Karpas-422 (cell line): ENCODE data around the gene ATP2C1. TPM values are rescaled to one million over a fixed set of nuclear protein-coding genes. Genes with fewer than 3 reads are reported as not detected.

ENCODE experiments used
- DNase-seq: peaks from one replicate; pipeline ENCODE4 v3.0.0-alpha.2; 2015
- H2AFZ ChIP-seq: fragments of 200-600 bp; sonication (generic); 2 replicates; pipeline ENCODE4 v1.6.1; 2014; ENCODE audit warnings: antibody characterized with exemption, low read length, mixed read lengths
- H3K27ac ChIP-seq: fragments of 200-600 bp; sonication (generic); 2 replicates; pipeline ENCODE4 v1.5.1; 2014; ENCODE audit warnings: mild to moderate bottlenecking, low read length, moderate library complexity
- H3K27me3 ChIP-seq: fragments of 200-600 bp; sonication (generic); 2 replicates; pipeline ENCODE4 v1.6.1; 2014; ENCODE audit warnings: low read length, mixed read lengths
- H3K36me3 ChIP-seq: fragments of 200-600 bp; sonication (generic); 2 replicates; pipeline ENCODE4 v1.6.1; 2014; ENCODE audit warnings: low read length, mixed read lengths; ENCODE audit not compliant: insufficient read depth
- H3K4me1 ChIP-seq: fragments of 200-600 bp; sonication (generic); 2 replicates; pipeline ENCODE4 v1.6.1; 2014; ENCODE audit warnings: mild to moderate bottlenecking, low read length, mixed read lengths
- H3K4me2 ChIP-seq: fragments of 200-600 bp; sonication (generic); 2 replicates; pipeline ENCODE4 v1.6.1; 2014; ENCODE audit warnings: low read length, low read depth, mild to moderate bottlenecking; ENCODE audit not compliant: poor library complexity, severe bottlenecking
- H3K4me3 ChIP-seq: fragments of 200-600 bp; sonication (generic); 2 replicates; pipeline ENCODE4 v1.5.1; 2014; ENCODE audit warnings: mild to moderate bottlenecking, antibody characterized with exemption, low read length, mixed read lengths
- H3K79me2 ChIP-seq: fragments of 200-600 bp; sonication (generic); 2 replicates; pipeline ENCODE4 v1.6.1; 2014; ENCODE audit warnings: mild to moderate bottlenecking, low read length, mixed read lengths
- H3K9ac ChIP-seq: fragments of 200-600 bp; sonication (generic); 2 replicates; pipeline ENCODE4 v1.6.0; 2014; ENCODE audit warnings: low read length
- H3K9me2 ChIP-seq: fragments of 200-600 bp; sonication (generic), shearing (Covaris generic); replicated peaks from 2 replicates; pipeline ENCODE4 v1.6.0; 2014; ENCODE audit warnings: mild to moderate bottlenecking, low read length, moderate library complexity; ENCODE audit not compliant: insufficient read depth
- H3K9me3 ChIP-seq: fragments of 300-700, 200-600 bp; sonication (generic); 2 replicates; pipeline ENCODE4 v1.6.1; 2014; ENCODE audit warnings: low read length, mixed read lengths
- H4K20me1 ChIP-seq: fragments of 200-600 bp; sonication (generic); 2 replicates; pipeline ENCODE4 v1.6.1; 2014; ENCODE audit warnings: mild to moderate bottlenecking, antibody characterized with exemption, low read length, low read depth; ENCODE audit not compliant: insufficient read depth
- total RNA-seq: library from RNA; depleted of rRNA; stranded (reverse); fragments of >200 nt; shearing (Covaris generic); gene quantifications from 2 replicates; pipeline ENCODE4 v1.2.3, GENCODE V29; 2014; ENCODE audit warnings: low replicate concordance

Gene ATP2C1
- total RNA-seq, 1 experiment from 2014 or later, result 179 TPM

GRCh38 chr3:130934442-130935089 lies 40.7 kb downstream of the ATP2C1 start:
- H3K36me3 ChIP-seq, result peaks cover 82% of the 10 kb centered on the region
- no peaks in the 10 kb centered on the region for H4K20me1 ChIP-seq
- no peak overlapping the region for H3K9ac ChIP-seq
- no peaks in the 10 kb centered on the region for H3K27me3 ChIP-seq
- no peak for DNase-seq
- no peaks in the 10 kb centered on the region for H3K9me3 ChIP-seq
- H2AFZ ChIP-seq, result no peak overlapping the region
- peaks cover 68% of the 10 kb centered on the region for H3K4me1 ChIP-seq
- H3K4me3 ChIP-seq, result no peak overlapping the region
- peak overlapping the region; percentile 98 for H3K27ac ChIP-seq
- H3K4me2 ChIP-seq, result no peak overlapping the region
- no peaks in the 10 kb centered on the region for H3K9me2 ChIP-seq
- H3K79me2 ChIP-seq, result peaks cover 93% of the 10 kb centered on the region

- H4K20me1 ChIP-seq, result no peaks in the 10 kb centered on the region
- peaks cover 58% of the 10 kb centered on the region for H3K4me1 ChIP-seq
- H3K9ac ChIP-seq, result no peak overlapping the region
- no peak overlapping the region for H2AFZ ChIP-seq
- no peak for DNase-seq
- peak overlapping the region; percentile 98 for H3K27ac ChIP-seq
- peaks cover 79% of the 10 kb centered on the region for H3K36me3 ChIP-seq
- no peak overlapping the region for H3K4me3 ChIP-seq
- no peaks in the 10 kb centered on the region for H3K9me3 ChIP-seq
- peaks cover 90% of the 10 kb centered on the region for H3K79me2 ChIP-seq
- no peaks in the 10 kb centered on the region for H3K27me3 ChIP-seq
- H3K4me2 ChIP-seq, result no peak overlapping the region
- no peaks in the 10 kb centered on the region for H3K9me2 ChIP-seq
These were observed 42.0 kb downstream of the ATP2C1 start for GRCh38 chr3:130935761-130936492.

GRCh38 chr3:130939753-130940152 lies 45.9 kb downstream of the ATP2C1 start:
- H3K27me3 ChIP-seq, result no peaks in the 10 kb centered on the region
- H3K4me3 ChIP-seq, result no peak overlapping the region
- H3K9ac ChIP-seq, result no peak overlapping the region
- no peak overlapping the region for H2AFZ ChIP-seq
- no peak for DNase-seq
- H3K79me2 ChIP-seq, result peaks cover 90% of the 10 kb centered on the region
- no peaks in the 10 kb centered on the region for H3K9me3 ChIP-seq
- H4K20me1 ChIP-seq, result no peaks in the 10 kb centered on the region
- no peaks in the 10 kb centered on the region for H3K9me2 ChIP-seq
- H3K4me1 ChIP-seq, result peaks cover 27% of the 10 kb centered on the region
- peaks cover 76% of the 10 kb centered on the region for H3K36me3 ChIP-seq
- H3K4me2 ChIP-seq, result no peak overlapping the region
- peak overlapping the region; percentile 48 for H3K27ac ChIP-seq

GRCh38 chr3:130941793-130942192 lies 47.9 kb downstream of the ATP2C1 start:
- H2AFZ ChIP-seq, result no peak overlapping the region
- no peaks in the 10 kb centered on the region for H3K9me3 ChIP-seq
- no peak overlapping the region for H3K4me2 ChIP-seq
- H3K4me1 ChIP-seq, result peaks cover 27% of the 10 kb centered on the region
- H3K4me3 ChIP-seq, result no peak overlapping the region
- H3K27me3 ChIP-seq, result no peaks in the 10 kb centered on the region
- no peak overlapping the region for H3K27ac ChIP-seq
- no peak overlapping the region for H3K9ac ChIP-seq
- no peaks in the 10 kb centered on the region for H4K20me1 ChIP-seq
- no peaks in the 10 kb centered on the region for H3K9me2 ChIP-seq
- peaks cover 78% of the 10 kb centered on the region for H3K36me3 ChIP-seq
- no peak for DNase-seq
- peaks cover 91% of the 10 kb centered on the region for H3K79me2 ChIP-seq

- Histone ChIP-seq H3K27me3 (no peaks in the 10 kb centered on the region), H3K4me3 (no peak overlapping the region), H3K4me1 (peaks cover 5% of the 10 kb centered on the region), H3K9me3 (no peaks in the 10 kb centered on the region), H2AFZ (no peak overlapping the region), H3K79me2 (peaks cover 94% of the 10 kb centered on the region), H3K9ac (no peak overlapping the region), H3K4me2 (no peak overlapping the region), H4K20me1 (no peaks in the 10 kb centered on the region), H3K9me2 (no peaks in the 10 kb centered on the region), H3K36me3 (peaks cover 85% of the 10 kb centered on the region), H3K27ac (no peak overlapping the region)
- no peak for DNase-seq
These were observed 53.0 kb downstream of the ATP2C1 start for GRCh38 chr3:130946882-130947281.

GRCh38 chr3:130948001-130948773 lies 54.3 kb downstream of the ATP2C1 start:
- H3K4me1 ChIP-seq, result peaks cover 5% of the 10 kb centered on the region
- H3K36me3 ChIP-seq, result peaks cover 86% of the 10 kb centered on the region
- H3K9me2 ChIP-seq, result no peaks in the 10 kb centered on the region
- no peak overlapping the region; the same call in 1 of the 2 replicates for H3K27ac ChIP-seq
- H4K20me1 ChIP-seq, result no peaks in the 10 kb centered on the region
- H3K27me3 ChIP-seq, result no peaks in the 10 kb centered on the region
- H2AFZ ChIP-seq, result no peak overlapping the region
- H3K9ac ChIP-seq, result no peak overlapping the region
- no peak overlapping the region for H3K4me3 ChIP-seq
- no peak overlapping the region for H3K4me2 ChIP-seq
- no peak for DNase-seq
- peaks cover 94% of the 10 kb centered on the region for H3K79me2 ChIP-seq
- no peaks in the 10 kb centered on the region for H3K9me3 ChIP-seq

GRCh38 chr3:130948929-130949328 lies 55.0 kb downstream of the ATP2C1 start:
- Histone ChIP-seq H3K4me1 (peaks cover 5% of the 10 kb centered on the region), H4K20me1 (no peaks in the 10 kb centered on the region), H3K4me3 (no peak overlapping the region), H3K36me3 (peaks cover 89% of the 10 kb centered on the region), H3K9ac (no peak overlapping the region), H3K27ac (no peak overlapping the region), H3K9me3 (no peaks in the 10 kb centered on the region), H3K9me2 (no peaks in the 10 kb centered on the region), H2AFZ (no peak overlapping the region), H3K27me3 (no peaks in the 10 kb centered on the region), H3K4me2 (no peak overlapping the region), H3K79me2 (peaks cover 94% of the 10 kb centered on the region)
- DNase-seq, result no peak

- H3K4me1 ChIP-seq, result peaks cover 5% of the 10 kb centered on the region
- no peak overlapping the region for H2AFZ ChIP-seq
- no peak overlapping the region for H3K9ac ChIP-seq
- H3K9me3 ChIP-seq, result no peaks in the 10 kb centered on the region
- no peaks in the 10 kb centered on the region for H4K20me1 ChIP-seq
- no peaks in the 10 kb centered on the region for H3K27me3 ChIP-seq
- H3K79me2 ChIP-seq, result peaks cover 93% of the 10 kb centered on the region
- H3K27ac ChIP-seq, result no peak overlapping the region; the same call in 1 of the 2 replicates
- peaks cover 87% of the 10 kb centered on the region for H3K36me3 ChIP-seq
- no peak for DNase-seq
- H3K9me2 ChIP-seq, result no peaks in the 10 kb centered on the region
- H3K4me2 ChIP-seq, result no peak overlapping the region
- no peak overlapping the region for H3K4me3 ChIP-seq
These were observed 56.2 kb downstream of the ATP2C1 start for GRCh38 chr3:130950124-130950523.
